HG03060 (cell line): ENCODE results near the gene PPIL1.

Experiments
- ATAC-seq: cut with Tn5 transposase; IDR thresholded peaks from one replicate; pipeline ENCODE4 v1.9.1; 2021; ENCODE audit warnings: low read depth, moderate number of reproducible peaks; ENCODE audit not compliant: unreplicated experiment

The PPIL1 gene

GRCh38 chr6:36837686-36838085 is 36.9 kb downstream of the PPIL1 start:
- no peak for ATAC-seq

GRCh38 chr6:36837022-36837339 is 37.6 kb downstream of the PPIL1 start:
- ATAC-seq: no peak

GRCh38 chr6:36836111-36837021 is 38.2 kb downstream of the PPIL1 start:
- no peak for ATAC-seq

- no peak for ATAC-seq
Measured at GRCh38 chr6:36834576-36835341, 39.8 kb downstream of the PPIL1 start.

- ATAC-seq: no peak
Measured at GRCh38 chr6:36833182-36833789, 41.3 kb downstream of the PPIL1 start.

GRCh38 chr6:36832313-36832712 is 42.3 kb downstream of the PPIL1 start:
- ATAC-seq: no peak

GRCh38 chr6:36830577-36830976 is 44.0 kb downstream of the PPIL1 start:
- ATAC-seq: no peak

- no peak for ATAC-seq
Measured at GRCh38 chr6:36829919-36830544, 44.6 kb downstream of the PPIL1 start.

- ATAC-seq: no peak
Measured at GRCh38 chr6:36827261-36828079, 47.1 kb downstream of the PPIL1 start.

- no peak for ATAC-seq
Measured at GRCh38 chr6:36826520-36827227, 47.9 kb downstream of the PPIL1 start.

- ATAC-seq: no peak
Measured at GRCh38 chr6:36825994-36826393, 48.6 kb downstream of the PPIL1 start.

- ATAC-seq: no peak
Measured at GRCh38 chr6:36825452-36825851, 49.2 kb downstream of the PPIL1 start.

GRCh38 chr6:36824253-36824652 is 50.4 kb downstream of the PPIL1 start:
- ATAC-seq: no peak

- ATAC-seq: no peak
Measured at GRCh38 chr6:36823421-36824096, 51.0 kb downstream of the PPIL1 start.

- ATAC-seq: no peak
Measured at GRCh38 chr6:36822506-36823269, 51.9 kb downstream of the PPIL1 start.

GRCh38 chr6:36821581-36822335 is 52.8 kb downstream of the PPIL1 start:
- no peak for ATAC-seq
